Nephron (organoid): ENCODE results near the gene ZNF629.

ENCODE experiments used
- H3K27ac Mint-ChIP-seq, 3 experiments: 2 replicates each; pipeline ENCODE4 v1.8.0; 2020; ENCODE audit warnings: mixed read lengths in 3 of 3, mild to moderate bottlenecking in 2 of 3, moderate library complexity in 1 of 3
- H3K27me3 Mint-ChIP-seq: 2 replicates; pipeline ENCODE4 v1.8.0; 2021; ENCODE audit warnings: low read depth, mild to moderate bottlenecking, moderate library complexity, mixed read lengths
- H3K36me3 Mint-ChIP-seq: 2 replicates; pipeline ENCODE4 v1.8.0; 2020; ENCODE audit warnings: low read depth, mixed read lengths
- H3K4me1 Mint-ChIP-seq: 2 replicates; pipeline ENCODE4 v1.8.0; 2020; ENCODE audit warnings: mixed read lengths
- H3K4me3 Mint-ChIP-seq, 3 experiments: 2 replicates each; pipeline ENCODE4 v1.8.0; 2020; ENCODE audit warnings: mild to moderate bottlenecking in 3 of 3, mixed read lengths in 3 of 3, moderate library complexity in 2 of 3
- H3K9me3 Mint-ChIP-seq: 2 replicates; pipeline ENCODE4 v1.8.0; 2020; ENCODE audit warnings: mixed read lengths
- TF ChIP-seq, protein P1 (sequence below), 3 experiments: fragments of 200-600 bp; sonication (generic); IDR thresholded peaks; one replicate each; pipeline ENCODE4 v1.5.0; 2021; ENCODE audit warnings: antibody characterized with exemption in 3 of 3; ENCODE audit not compliant: unreplicated experiment in 3 of 3

Gene ZNF629

DNA sequence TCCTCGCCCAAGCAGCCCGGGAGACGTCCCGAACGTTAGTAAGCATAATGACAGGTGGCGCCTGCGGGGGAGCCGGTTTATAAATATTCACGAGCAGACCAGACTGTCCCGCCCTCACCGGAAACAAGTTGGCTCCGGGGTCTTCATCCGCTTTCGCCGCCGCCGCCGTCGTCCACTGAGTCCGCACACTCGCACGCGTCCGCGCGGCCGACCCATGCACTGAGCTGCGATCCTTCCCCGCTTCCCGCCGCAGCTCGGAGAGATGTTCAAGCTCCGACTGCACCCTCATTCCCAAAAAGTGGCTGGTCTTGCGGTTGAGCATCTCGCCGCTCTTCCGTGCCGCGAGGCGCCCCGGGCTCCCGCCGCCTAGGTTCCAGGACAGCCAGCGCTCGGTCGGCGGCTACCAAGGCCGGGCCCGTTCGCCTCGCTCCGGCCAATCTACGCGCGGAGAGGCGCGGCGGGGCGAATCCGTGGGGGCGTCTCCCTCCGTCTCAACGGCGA is 25.5 kb downstream of the ZNF629 start:
- TF ChIP-seq, protein P1, sequence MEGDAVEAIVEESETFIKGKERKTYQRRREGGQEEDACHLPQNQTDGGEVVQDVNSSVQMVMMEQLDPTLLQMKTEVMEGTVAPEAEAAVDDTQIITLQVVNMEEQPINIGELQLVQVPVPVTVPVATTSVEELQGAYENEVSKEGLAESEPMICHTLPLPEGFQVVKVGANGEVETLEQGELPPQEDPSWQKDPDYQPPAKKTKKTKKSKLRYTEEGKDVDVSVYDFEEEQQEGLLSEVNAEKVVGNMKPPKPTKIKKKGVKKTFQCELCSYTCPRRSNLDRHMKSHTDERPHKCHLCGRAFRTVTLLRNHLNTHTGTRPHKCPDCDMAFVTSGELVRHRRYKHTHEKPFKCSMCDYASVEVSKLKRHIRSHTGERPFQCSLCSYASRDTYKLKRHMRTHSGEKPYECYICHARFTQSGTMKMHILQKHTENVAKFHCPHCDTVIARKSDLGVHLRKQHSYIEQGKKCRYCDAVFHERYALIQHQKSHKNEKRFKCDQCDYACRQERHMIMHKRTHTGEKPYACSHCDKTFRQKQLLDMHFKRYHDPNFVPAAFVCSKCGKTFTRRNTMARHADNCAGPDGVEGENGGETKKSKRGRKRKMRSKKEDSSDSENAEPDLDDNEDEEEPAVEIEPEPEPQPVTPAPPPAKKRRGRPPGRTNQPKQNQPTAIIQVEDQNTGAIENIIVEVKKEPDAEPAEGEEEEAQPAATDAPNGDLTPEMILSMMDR (IDR thresholded peaks at IDR 0.05; ENCODE audit: unreplicated experiment in 3 of 3) = no peak
- peaks cover 23% of the 10 kb centered on the region for H3K4me1 Mint-ChIP-seq
- peaks cover 35% of the 10 kb centered on the region for H3K36me3 Mint-ChIP-seq
- peak overlapping the region; percentile 17 to 86 (median 77) for H3K27ac Mint-ChIP-seq
- H3K4me3 Mint-ChIP-seq = peak overlapping the region; percentile 88 to 98 (median 97)
- H3K9me3 Mint-ChIP-seq = no peaks in the 10 kb centered on the region
- no peaks in the 10 kb centered on the region for H3K27me3 Mint-ChIP-seq

DNA sequence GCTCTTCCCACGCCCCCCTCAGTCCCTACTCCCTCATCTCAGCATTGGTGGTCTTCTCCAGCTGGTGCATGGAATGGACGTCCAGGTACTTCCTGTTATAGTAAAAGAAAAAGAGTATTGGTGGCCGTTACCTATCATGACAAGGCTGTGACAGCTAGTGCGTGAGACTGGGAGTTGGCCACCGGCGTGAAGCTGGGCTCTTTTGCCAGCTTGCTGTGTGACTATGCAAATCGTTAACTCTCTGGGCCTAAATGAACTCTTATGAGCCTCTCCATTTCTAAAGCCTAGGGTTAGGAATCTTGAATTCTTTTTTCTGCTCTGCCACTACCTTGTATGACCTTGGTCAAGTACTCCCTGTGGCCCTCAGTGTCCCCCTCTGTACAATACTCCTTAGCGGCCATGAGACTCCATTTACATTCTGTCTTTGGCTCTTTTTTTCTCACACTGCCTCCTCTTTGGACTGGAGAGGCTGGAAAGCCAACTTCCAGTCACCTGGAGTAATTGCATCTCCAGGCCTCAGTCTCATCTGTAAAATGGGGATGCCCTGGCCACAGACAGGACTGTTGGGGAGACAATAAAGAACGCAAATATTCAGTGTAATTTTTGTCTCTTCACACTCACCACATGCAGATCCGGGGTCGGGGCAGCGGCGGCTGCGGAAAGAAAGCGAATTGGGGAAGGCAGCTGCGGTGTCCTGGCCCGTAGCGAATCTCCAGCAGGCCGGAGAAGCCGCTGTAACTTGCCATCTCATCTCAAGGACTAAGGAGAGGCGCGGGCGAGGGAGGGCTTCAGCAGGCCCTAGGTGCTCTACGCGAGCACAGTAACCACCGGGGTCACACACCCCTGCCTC is 26.2 kb downstream of the ZNF629 start:
- H3K9me3 Mint-ChIP-seq = no peaks in the 10 kb centered on the region
- TF ChIP-seq, protein P1 (IDR thresholded peaks at IDR 0.05; ENCODE audit: unreplicated experiment in 3 of 3) = no peak
- peak overlapping the region in 2 of 3 experiments; percentile 54 to 86 for H3K27ac Mint-ChIP-seq
- H3K4me3 Mint-ChIP-seq = peak overlapping the region; percentile 88 to 98 (median 97)
- H3K4me1 Mint-ChIP-seq = peaks cover 23% of the 10 kb centered on the region
- H3K27me3 Mint-ChIP-seq = no peaks in the 10 kb centered on the region
- H3K36me3 Mint-ChIP-seq = peaks cover 33% of the 10 kb centered on the region

DNA sequence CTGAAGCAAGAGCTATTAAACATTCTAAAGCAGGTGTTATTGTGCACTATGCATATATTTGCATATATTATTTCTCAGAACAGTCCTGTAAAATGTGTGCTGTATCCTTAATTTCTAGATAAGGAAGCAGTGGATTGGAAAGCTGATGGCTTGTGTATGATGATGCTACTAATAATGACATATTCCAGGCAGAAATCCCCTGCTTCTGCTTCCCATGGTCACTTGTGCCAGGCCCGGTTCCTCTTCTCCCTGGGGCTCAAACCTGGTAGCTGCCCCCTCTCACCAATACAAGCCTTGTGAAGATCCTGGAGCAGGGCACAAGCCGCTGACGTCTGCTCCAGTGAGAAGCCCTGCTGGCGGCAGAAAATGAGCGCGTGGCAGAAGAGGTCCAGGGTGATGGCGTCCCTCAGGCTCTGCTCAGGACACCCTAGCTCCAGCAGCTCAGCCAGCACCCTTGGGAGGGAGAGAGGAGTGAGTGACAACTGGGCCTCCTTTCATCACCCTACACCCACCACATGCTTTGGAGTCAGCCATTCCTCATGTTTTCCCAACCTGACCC is 26.9 kb downstream of the ZNF629 start:
- Mint-ChIP-seq H3K27ac (no peak overlapping the region), H3K9me3 (no peaks in the 10 kb centered on the region), H3K4me1 (peaks cover 23% of the 10 kb centered on the region), H3K36me3 (peaks cover 29% of the 10 kb centered on the region), H3K27me3 (no peaks in the 10 kb centered on the region), H3K4me3 (peak overlapping the region; percentile 88 to 98 (median 97))
- TF ChIP-seq, protein P1 (IDR thresholded peaks at IDR 0.05; ENCODE audit: unreplicated experiment in 3 of 3) = no peak

DNA sequence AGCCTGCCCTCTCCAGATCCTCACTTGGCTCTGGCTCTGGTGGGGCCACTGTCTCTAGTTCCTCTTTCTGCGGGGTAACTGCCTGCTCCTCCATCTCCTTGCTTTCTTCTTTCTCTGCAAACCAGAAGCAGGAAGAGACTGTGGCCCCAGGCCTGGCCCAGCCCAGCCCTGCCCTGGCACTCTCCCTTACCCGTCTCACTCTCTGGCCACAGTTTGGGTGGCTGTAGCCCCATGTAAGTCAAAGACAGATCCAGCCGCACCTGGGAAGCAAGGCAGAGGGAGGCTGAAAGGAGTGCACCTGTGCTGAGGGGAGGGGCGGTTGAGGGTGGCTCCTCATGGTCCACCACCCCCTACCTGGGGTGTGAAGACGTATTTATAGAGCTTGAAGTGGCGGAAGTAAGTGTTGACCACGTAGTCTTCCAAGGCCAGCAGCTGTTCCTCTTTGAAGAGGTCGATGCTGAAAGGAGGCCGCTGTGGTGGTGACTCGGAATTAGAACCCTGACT is 28.0 kb downstream of the ZNF629 start:
- Mint-ChIP-seq H3K36me3 (peaks cover 29% of the 10 kb centered on the region), H3K27ac (no peak overlapping the region), H3K27me3 (no peaks in the 10 kb centered on the region), H3K4me1 (peaks cover 23% of the 10 kb centered on the region), H3K4me3 (peak overlapping the region; percentile 88 to 98 (median 97)), H3K9me3 (no peaks in the 10 kb centered on the region)
- TF ChIP-seq, protein P1 (IDR thresholded peaks at IDR 0.05; ENCODE audit: unreplicated experiment in 3 of 3) = no peak

DNA sequence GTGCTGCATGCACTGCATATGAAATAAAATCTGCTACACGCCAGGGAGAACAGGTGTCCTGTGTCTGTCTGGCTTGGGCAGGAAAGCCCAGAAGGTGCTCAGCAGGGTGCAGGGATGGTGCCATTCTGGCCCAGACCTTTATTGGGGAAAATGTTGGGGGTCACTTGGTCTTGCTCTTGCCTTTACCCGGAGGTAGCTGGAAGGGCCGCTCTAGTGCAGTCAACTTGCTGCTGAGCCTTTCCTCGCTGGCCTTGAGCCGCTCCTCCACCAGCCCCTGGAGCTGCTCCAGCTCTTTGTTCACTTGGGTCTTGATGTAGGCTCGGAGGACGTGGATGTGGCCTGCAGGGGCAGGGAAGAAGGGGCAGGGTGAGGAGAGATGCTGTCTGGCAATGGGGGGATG is 29.7 kb downstream of the ZNF629 start:
- H3K4me3 Mint-ChIP-seq = no peak overlapping the region
- TF ChIP-seq, protein P1 (IDR thresholded peaks at IDR 0.05; ENCODE audit: unreplicated experiment in 3 of 3) = no peak
- peaks cover 21% of the 10 kb centered on the region for H3K36me3 Mint-ChIP-seq
- H3K4me1 Mint-ChIP-seq = peaks cover 12% of the 10 kb centered on the region
- no peaks in the 10 kb centered on the region for H3K27me3 Mint-ChIP-seq
- no peaks in the 10 kb centered on the region for H3K9me3 Mint-ChIP-seq
- no peak overlapping the region for H3K27ac Mint-ChIP-seq
